AG04449 (cell line): ENCODE measurements around the gene FIGNL2.

Experiments
- CTCF ChIA-PET: fragments of 350-600 bp; formaldehyde crosslinking; extraction: SDS; loops from one replicate; lab custom pipeline; 2021; ENCODE audit warnings: antibody characterized with exemption; lab: Yijun Ruan, JAX
- POLR2A ChIA-PET: fragments of 400-600, 350-600 bp; formaldehyde crosslinking; extraction: SDS; loops from one replicate; lab custom pipeline; 2020; ENCODE audit warnings: antibody characterized with exemption, inconsistent platforms; lab: Yijun Ruan, JAX
- DNase-seq: peaks from one replicate; pipeline ENCODE4 v3.0.0-alpha.2; 2010; ENCODE audit warnings: low read depth, low spot score
- H3K4me3 ChIP-seq: 2 replicates; pipeline ENCODE4 v1.5.1; 2011; ENCODE audit warnings: low read depth, mild to moderate bottlenecking, control low read depth, low read length
- TF ChIP-seq, protein P1 (sequence below): IDR thresholded peaks from one replicate; pipeline ENCODE4 v1.5.1; 2011; ENCODE audit warnings: mild to moderate bottlenecking, moderate library complexity, low read length, control low read depth, inconsistent platforms; ENCODE audit not compliant: insufficient read depth; ENCODE audit errors: missing control alignments

FIGNL2 gene

DNA sequence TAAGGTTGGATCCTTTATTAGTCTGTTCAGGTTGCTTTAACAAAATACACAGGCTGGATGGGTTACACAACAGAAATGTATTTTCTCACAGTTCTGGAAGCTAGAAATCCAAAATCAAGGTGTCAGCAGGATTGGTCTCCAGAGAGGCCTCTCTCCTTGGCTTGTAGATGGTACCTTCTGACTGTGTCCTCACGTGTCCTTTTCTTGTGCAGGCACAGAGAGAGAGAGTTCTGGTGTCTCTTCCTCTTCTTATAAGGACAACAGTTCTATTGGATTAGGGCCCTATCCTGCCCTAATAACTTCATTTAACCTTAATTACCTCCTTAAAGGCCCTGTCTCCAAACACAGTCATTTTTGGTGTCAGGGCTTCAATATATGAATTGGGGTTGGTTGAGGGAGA is 34.8 kb upstream of the FIGNL2 start:
- no peak for DNase-seq
- ChIA-PET CTCF (interaction anchor here (1.1 to 32.5 kb wide), 3 partner anchors 8 to 33 kb away, joined by 3 to 621 read pairs (median 54); partner anchors contain the start of gene ACVRL1), POLR2A (no interaction called here)
- TF ChIP-seq, protein P1, sequence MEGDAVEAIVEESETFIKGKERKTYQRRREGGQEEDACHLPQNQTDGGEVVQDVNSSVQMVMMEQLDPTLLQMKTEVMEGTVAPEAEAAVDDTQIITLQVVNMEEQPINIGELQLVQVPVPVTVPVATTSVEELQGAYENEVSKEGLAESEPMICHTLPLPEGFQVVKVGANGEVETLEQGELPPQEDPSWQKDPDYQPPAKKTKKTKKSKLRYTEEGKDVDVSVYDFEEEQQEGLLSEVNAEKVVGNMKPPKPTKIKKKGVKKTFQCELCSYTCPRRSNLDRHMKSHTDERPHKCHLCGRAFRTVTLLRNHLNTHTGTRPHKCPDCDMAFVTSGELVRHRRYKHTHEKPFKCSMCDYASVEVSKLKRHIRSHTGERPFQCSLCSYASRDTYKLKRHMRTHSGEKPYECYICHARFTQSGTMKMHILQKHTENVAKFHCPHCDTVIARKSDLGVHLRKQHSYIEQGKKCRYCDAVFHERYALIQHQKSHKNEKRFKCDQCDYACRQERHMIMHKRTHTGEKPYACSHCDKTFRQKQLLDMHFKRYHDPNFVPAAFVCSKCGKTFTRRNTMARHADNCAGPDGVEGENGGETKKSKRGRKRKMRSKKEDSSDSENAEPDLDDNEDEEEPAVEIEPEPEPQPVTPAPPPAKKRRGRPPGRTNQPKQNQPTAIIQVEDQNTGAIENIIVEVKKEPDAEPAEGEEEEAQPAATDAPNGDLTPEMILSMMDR = no peak
- H3K4me3 ChIP-seq = no peak overlapping the region

DNA sequence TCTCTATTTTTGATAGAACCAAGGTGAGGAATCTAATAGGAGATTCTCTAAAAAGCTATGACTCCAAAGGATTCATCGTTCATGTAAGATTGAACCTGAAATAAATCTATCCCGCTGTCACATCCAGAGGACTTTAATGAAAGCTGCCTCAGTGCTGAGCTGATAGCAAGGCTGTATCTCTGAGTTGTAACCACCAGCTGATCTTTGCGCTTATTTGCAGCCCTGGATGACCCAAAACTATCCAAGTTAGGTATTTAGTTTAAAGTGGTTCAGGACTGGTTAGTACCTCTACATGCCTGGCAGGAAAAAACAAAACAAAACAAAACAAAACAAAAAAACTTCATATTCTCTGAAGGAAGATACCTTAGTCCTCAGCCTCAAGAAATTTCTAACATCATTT is 30.6 kb upstream of the FIGNL2 start:
- CTCF ChIA-PET = interaction anchor here (0.8 to 2.7 kb wide), 13 partner anchors 9 to 457 kb away, joined by 3 to 13 read pairs (median 4); no protein-coding TSS in a partner anchor
- TF ChIP-seq, protein P1 = no peak
- POLR2A ChIA-PET = interaction anchor here (0.6 kb wide), 1 partner anchor 49 kb away, joined by 3 read pairs; no protein-coding TSS in a partner anchor
- H3K4me3 ChIP-seq = no peak overlapping the region
- no peak for DNase-seq

- H3K4me3 ChIP-seq = no peak overlapping the region
- TF ChIP-seq, protein P1 = no peak
- CTCF ChIA-PET = interaction anchor here (0.7 to 7.1 kb wide), 33 partner anchors 11 to 1370 kb away, joined by 3 to 147 read pairs (median 5); partner anchors contain the start of genes ANKRD33, DIP2B and SLC4A8
- POLR2A ChIA-PET = no interaction called here
- no peak for DNase-seq
Observed at GRCh38 chr12:51874486-51874885, 26.0 kb upstream of the FIGNL2 start.

DNA sequence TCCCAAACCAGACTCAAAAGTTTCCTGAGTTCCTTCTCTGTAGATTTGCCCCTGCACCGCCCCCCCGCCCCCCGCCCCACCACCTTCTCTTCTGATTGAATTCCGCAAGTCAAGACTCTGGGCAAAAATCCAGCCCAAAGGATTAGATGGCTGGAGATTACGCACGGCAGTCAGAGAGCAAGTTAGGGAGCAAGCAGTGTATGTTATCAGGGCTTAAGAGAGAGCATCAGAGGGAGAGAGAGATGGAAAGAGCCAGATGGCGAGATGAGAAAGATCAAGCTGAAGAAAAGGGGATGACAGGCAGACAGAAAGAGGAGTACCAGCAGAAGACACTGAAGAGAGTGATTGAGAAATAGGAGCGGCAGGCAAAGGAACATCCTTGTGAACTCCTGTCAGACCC is 25.5 kb upstream of the FIGNL2 start:
- ChIA-PET POLR2A (no interaction called here), CTCF (interaction anchor here (1.3 to 7.1 kb wide), 10 partner anchors 11 to 458 kb away, joined by 4 to 147 read pairs (median 14); partner anchors contain the start of genes ANKRD33 and SLC4A8)
- no peak for DNase-seq
- TF ChIP-seq, protein P1 = no peak
- no peak overlapping the region for H3K4me3 ChIP-seq

DNA sequence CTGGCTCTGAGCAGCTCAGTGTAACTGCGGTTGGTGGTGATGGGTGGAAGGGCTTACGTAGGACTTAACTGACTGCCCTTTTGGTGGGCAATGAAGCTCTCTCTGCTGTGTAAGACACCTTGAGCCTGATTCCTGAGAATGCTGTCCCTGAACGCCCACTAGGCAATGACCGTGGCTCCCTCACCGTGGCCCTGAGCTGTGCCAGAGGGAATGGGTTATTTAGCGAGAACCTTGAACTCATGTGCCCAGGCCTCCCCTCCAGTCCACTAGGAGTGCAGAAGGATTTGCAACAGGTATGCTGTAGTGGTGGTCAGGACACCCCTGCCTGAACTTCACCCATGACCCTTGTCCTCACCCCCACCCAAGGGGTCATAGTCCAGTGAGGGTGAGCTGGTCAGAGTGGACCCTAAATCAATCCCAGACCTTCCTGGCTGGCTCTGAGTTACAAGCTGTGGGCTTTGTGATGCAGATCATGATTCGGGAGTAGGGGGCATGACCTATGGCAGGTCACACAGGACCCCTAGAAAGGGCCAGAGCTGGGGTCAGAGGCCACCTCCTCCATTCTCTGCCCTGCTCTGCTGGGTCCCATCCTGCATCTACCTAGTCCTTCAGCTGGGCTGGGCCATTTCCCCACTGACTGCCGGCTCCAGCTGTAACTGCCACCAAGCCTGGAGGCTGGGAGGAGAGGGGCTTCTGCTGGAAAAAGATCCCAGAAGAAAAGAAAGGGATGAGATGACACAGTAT is 24.9 kb upstream of the FIGNL2 start:
- POLR2A ChIA-PET = no interaction called here
- TF ChIP-seq, protein P1 = no peak
- H3K4me3 ChIP-seq = no peak overlapping the region
- DNase-seq = no peak
- CTCF ChIA-PET = interaction anchor here (1.3 to 7.1 kb wide), 5 partner anchors 10 to 452 kb away, joined by 4 to 147 read pairs (median 54); partner anchors contain the start of gene SLC4A8

DNA sequence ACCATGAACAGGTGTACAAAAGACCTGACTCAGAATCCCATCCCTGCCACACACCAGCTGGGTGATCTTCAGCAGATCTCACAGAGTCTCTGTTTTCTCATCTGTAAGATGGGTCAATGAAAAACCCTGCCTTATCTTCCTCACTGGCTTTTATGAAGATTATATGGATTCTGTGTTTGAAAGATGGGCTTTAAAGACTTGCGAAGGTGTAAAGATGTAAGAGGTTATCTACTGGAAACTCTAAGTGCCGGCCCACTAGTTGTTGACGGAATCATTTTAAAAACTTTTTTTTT is 24.1 kb upstream of the FIGNL2 start:
- ChIA-PET CTCF (interaction anchor here (1.2 to 7.1 kb wide), 4 partner anchors 9 to 458 kb away, joined by 3 to 147 read pairs (median 64); partner anchors contain the start of gene SLC4A8), POLR2A (no interaction called here)
- no peak overlapping the region for H3K4me3 ChIP-seq
- no peak for DNase-seq
- TF ChIP-seq, protein P1 = no peak
